ENCODE data around the gene AP1S1. TPM values are rescaled to one million over a fixed set of nuclear protein-coding genes. Genes with fewer than 3 reads are reported as not detected.

Gene AP1S1
- total and polyA plus RNA-seq, 2 donors (not counting 3 experiments of a cell fraction or from before 2014, with no cell fraction given), result 93.3 to 106 TPM

- no peak overlapping the region for H3K4me2 ChIP-seq (ENCODE audit: insufficient read depth, low read length)
- H3K9me1 ChIP-seq (replicated peaks; ENCODE audit: control insufficient read depth, extremely low read depth, insufficient read depth, low read length), result no peaks in the 10 kb centered on the region
- no peaks in the 10 kb centered on the region for H4K20me1 ChIP-seq (replicated peaks; ENCODE audit: control insufficient read depth, extremely low read depth, insufficient read depth, low read length)
- no TSS peak for BruUV-seq (replicated peaks)
- POLR2A ChIA-PET, result no interaction called here
- H3K36me3 ChIP-seq (ENCODE audit: control insufficient read depth in 2 of 2, extremely low read depth in 1 of 2, insufficient read depth in 2 of 2, low read length in 2 of 2), result no peaks in the 10 kb centered on the region
- H3K9me3 ChIP-seq (replicated peaks; ENCODE audit: control insufficient read depth, insufficient read depth, low read length), result no peaks in the 10 kb centered on the region
- H3K4me3 ChIP-seq (replicated peaks in 1 of 3; ENCODE audit: insufficient read depth in 1 of 3, low read depth in 1 of 3, low read length in 3 of 3), result no peak overlapping the region
- no peak overlapping the region for H3K9ac ChIP-seq (replicated peaks; ENCODE audit: extremely low read depth, insufficient read depth, low read length)
- H3K27me3 ChIP-seq (ENCODE audit: control insufficient read depth in 2 of 2, insufficient read depth in 2 of 2, low read length in 2 of 2), result peaks cover 61 to 72% of the 10 kb centered on the region in 2 experiments
- no peak overlapping the region for H2AFZ ChIP-seq (ENCODE audit: low read depth, low read length)
- no peaks in the 10 kb centered on the region for H3K4me1 ChIP-seq (ENCODE audit: control insufficient read depth, extremely low read depth, insufficient read depth, low read length)
- dilution Hi-C loops (cut with MboI; ENCODE audit: extremely low pct_ligation_motif_present, low sequenced_read_pairs), result no loop called here
- H3K79me2 ChIP-seq (ENCODE audit: control insufficient read depth, insufficient read depth, low read length), result no peaks in the 10 kb centered on the region
- CTCF ChIA-PET, result interaction anchor here (2.4 to 6.3 kb wide), 2 partner anchors 14 to 34 kb away, joined by 9 to 39 read pairs; no protein-coding TSS in a partner anchor
- FAIRE-seq (no peak), DNase-seq (ENCODE audit: low read depth, low spot score) (no peak)
- intact Hi-C loops (cut with micrococcal nuclease), result loop anchor here (10.0 kb wide), 1 partner anchor 557 kb away; no protein-coding TSS in a partner anchor
- TF ChIP-seq POLR2A (IDR thresholded peaks at IDR 0.05; ENCODE audit: low read depth, low read length) (no peak), CTCF (IDR thresholded peaks at IDR 0.05; ENCODE audit: extremely low read depth in 1 of 2, insufficient read depth in 1 of 2, low read depth in 1 of 2, low read length in 2 of 2) (no peak), GATA2 (IDR thresholded peaks at IDR 0.05; ENCODE audit: insufficient read depth, insufficient read length, low read depth, low read length) (no peak), FOS (IDR thresholded peaks at IDR 0.05; ENCODE audit: borderline replicate concordance, insufficient read depth, low read length) (no peak), JUN (IDR thresholded peaks at IDR 0.05; ENCODE audit: borderline replicate concordance, insufficient read depth, insufficient read length, low read depth) (no peak), MYC (IDR thresholded peaks at IDR 0.05; ENCODE audit: low read depth, low read length) (no peak), POLR2AphosphoS5 (IDR thresholded peaks at IDR 0.05; ENCODE audit: insufficient read depth, low read depth, low read length) (no peak), MAX (IDR thresholded peaks at IDR 0.05; ENCODE audit: insufficient read depth, insufficient read length) (no peak), EZH2 (IDR thresholded peaks at IDR 0.05; ENCODE audit: borderline replicate concordance, low read depth, low read length, severe bottlenecking) (no peak)
- no peak overlapping the region for H3K27ac ChIP-seq (ENCODE audit: insufficient read depth, low read depth, low read length)
Measured at GRCh38 chr7:101177644-101178043, 23.4 kb downstream of the AP1S1 start.

Data from endothelial cell of umbilical vein (primary cell).